Measurements from ENCODE around the gene C17orf75.
"Not testable (repeated sequence)": the region's sequence is repeated elsewhere in the genome, so short reads cannot be mapped to it uniquely, and the experiment has no call there.

Gene C17orf75, protein sequence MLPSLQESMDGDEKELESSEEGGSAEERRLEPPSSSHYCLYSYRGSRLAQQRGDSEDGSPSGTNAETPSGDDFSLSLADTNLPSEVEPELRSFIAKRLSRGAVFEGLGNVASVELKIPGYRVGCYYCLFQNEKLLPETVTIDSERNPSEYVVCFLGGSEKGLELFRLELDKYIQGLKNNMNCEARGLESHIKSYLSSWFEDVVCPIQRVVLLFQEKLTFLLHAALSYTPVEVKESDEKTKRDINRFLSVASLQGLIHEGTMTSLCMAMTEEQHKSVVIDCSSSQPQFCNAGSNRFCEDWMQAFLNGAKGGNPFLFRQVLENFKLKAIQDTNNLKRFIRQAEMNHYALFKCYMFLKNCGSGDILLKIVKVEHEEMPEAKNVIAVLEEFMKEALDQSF

DNA sequence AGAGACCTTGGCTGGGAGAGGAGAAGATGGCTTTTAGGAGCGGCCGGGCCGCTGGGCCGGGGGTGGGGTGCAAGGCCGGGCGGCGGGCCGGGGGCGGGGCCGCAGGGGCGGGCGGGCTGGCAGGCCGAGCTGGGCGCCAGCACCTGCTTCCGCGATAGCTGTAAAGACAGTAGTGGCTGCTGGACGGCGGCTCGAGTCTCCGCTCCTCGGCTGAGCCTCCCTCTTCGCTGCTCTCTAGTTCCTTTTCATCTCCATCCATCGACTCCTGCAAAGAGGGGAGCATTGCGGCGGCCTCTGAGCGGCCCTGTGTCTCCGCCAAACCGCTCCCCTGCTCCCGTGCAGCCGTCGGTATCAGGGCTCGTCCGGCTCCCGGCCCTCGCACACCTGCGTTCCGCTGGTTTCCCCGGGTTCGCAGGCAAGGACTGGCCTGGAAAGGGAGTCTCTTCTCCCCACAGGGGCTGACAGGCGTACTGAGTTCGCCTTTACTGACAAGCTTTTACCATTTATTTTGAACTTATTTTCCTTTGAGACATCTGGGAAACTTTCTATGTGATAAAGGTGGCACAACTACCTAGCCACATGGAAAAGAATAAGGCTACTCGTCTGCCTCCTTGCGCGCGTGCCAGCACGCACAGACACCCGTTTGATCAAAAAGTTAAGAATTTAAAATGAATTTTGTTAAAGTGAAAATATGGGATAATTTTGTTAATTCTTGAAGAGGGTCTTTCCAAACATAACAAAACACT is at the start of gene C17orf75:
Gene C17orf75, minus strand, starts transcription at position 317 of the 746 bp plus-strand sequence. Its CDS starts 34 bp downstream, at position 283.
- peak; percentile 66 to 78 (median 77) for DNase-seq (ENCODE audit: low read depth in 3 of 3)

DNA sequence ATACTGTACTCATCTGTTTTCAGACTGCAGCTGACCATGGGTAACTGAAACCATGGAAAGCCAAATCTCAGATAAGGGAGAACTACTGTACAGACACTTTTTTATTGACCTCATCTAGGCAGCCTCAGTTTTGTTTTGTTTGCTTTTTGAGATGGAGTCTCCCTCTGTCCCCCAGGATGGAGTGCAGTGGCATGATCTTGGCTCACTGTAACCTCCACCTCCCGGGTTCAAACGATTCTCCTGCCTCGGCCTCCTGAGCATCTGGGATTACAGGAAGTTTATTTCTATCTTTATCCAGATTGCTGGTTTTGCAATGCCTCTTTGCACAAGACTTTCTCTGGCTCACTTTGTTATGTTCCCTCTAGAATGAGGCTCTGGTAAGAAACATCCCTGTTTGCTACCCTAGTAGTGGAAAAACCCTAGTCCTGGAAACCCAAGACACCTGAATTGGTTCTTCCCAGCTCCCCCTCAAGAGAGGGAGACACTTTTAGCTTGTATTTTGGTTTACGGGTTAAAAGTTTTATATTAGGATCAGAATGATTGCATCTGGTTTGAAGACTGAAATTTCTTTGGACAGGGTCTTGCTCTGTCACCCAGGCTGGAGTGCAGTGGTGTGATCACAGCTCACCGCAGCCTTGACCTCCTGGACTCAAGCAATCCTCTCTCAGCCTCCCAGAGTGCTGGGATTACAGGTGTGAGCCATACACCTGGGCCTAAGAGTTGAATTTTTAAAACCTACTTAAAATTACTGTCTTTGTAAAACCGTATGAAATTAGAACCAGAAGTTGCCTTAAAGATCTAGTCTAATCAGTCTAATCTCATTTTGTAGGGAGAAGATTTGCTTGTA is 46.9 kb upstream of the C17orf75 start:
- DNase-seq (ENCODE audit: low read depth in 3 of 3) = no peak

DNA sequence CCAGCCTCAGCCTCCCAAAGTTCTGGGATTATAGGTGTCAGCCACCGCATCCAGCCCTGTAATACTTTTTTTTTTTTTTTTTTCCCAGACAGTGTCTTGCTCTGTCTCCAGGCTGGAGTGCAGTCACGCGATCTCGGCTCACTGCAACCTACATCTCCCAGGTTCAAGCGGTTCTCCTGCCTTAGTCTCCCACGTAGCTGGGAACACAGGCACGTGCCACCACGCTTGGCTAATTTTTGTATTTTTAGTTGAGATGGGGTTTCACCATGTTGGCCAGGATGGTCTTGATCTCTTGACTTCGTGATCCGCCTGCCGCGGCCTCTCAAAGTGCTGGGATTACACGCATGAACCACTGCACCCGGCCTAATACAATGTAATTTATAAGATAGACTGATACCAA is 46.2 kb upstream of the C17orf75 start:
- DNase-seq (ENCODE audit: low read depth in 3 of 3) = not testable (repeated sequence)

DNA sequence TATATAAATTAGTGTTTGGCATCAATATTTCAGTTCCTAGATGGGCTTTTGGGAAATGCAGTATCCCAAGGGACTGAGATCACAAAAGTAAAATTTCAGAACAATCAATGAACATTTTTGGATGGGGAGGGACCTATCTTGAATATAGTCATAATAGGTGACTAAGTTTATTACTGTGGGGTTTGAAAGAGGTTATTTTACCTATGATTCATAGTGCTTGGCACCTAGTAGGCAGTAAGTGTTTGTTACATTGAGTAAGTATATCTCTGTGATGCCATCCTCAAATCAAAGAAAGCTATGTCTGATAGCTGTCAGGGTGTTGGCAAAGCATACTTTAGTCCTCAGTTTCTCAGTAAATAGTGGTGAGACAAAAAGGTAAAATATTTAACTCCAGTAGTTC is 44.9 kb upstream of the C17orf75 start:
- no peak for DNase-seq (ENCODE audit: low read depth in 3 of 3)

DNA sequence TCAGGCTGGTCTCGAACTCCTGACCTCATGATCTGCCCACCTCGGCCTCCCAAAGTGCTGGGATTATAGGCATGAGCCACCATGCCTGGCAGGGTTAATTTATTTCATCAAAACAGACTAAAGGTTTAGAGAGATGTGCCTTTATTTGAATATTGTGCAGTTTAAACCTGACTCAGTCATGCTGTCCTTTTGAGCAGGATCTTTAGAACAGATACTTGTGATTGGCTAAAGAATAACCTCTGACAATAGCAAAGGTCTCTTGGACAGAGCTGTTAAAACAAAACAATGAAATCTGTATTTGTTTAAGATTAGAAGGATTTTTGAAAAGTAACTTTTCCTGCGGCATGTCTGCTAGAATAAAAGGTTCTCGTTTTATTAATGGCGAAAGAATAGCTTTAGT is 44.0 kb upstream of the C17orf75 start:
- DNase-seq (ENCODE audit: low read depth in 3 of 3) = no peak

DNA sequence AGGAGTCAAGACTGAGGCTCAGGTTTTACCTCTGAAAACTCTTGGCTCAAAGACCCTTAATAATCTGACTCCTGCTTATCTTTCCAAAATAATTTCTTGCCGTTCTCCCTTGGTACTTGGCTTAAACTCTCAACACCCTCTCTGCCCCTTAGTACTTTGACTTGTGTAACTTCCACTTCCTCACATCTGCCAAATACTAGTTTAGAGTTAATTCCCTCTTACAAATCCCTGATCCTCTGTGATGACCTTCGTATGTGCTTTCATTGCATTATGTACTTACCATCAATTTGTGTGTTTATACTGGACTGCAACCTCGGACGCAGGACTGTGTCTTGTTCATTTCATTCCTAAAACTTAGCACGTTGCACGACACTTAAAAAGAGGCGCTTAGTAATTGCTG is 43.1 kb upstream of the C17orf75 start:
- DNase-seq (ENCODE audit: low read depth in 3 of 3) = no peak

DNA sequence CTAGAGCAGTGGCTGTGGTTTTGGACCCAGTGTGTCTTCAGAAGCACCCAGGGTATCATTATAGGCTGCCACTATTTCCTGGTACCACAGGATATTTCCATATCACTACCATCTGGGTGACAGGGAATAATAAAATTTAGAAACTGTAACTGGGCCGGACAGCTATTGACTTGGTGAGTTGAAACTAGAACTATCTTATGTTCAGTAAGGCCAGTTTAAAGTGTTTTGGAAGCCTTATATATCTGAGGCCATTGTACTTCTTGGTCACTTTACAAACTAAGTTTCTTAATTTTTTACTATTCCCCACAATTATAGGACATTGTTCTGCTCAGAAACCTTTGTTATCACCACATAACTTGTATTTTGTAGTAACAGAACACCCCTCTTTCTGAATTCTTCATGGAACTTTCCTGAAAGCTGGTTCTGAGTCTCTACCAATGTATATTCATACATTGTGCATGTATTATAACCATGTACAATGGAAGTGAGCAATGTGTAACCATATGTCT is 42.0 kb upstream of the C17orf75 start:
- no peak for DNase-seq (ENCODE audit: low read depth in 3 of 3)

DNA sequence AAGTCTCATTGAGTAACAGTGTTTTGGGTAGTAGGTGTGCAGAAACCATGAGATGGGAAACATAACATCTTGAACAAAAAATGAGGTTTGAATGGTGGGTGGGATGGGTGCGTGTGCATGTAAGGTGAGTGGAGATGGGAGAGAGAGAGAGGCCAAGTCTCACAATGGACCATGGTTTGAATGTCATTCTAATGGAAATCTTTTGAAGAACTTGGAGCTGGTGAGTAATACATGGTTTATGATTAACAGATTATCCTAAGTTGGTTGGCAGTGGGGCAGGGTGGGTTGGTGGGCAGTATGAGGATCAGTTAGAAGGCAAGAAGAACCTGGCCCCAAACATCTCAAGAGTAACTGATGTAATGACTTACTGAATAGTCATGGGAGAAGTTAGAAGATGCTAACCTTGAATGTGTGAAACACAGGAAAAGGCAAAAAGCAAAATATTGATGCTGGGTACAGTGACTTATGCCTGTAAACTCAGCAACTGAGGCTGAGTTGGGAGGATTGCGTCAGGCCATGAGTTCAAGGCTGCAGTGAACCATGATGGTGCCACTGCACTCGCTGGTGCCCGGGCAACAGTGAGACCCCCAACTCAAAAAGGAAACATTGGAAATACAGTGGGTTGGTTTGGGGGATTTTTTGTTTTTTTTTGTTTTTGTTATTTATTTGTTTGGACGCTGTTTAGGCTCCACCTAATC is 40.7 kb upstream of the C17orf75 start:
- DNase-seq (ENCODE audit: low read depth in 3 of 3) = no peak

DNA sequence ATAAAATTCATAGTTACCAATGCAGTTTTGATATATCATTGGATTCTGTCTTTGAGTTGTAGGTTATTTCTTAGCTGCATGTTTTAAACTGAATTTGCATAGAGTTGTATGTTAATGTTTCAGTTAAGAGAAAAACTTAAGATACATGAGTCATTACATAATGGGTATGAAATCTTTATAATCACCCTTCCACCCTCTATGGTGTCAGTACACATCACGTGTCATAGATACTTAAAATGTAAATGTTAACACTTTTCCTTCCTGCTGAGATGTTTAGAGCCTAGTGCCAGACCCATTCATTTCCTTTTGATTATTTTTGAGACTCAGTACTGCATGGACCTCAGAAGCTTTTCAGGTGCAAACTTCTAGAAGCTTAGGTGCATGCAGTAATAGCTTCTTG is 28.5 kb upstream of the C17orf75 start:
- no peak for DNase-seq (ENCODE audit: low read depth in 3 of 3)

DNA sequence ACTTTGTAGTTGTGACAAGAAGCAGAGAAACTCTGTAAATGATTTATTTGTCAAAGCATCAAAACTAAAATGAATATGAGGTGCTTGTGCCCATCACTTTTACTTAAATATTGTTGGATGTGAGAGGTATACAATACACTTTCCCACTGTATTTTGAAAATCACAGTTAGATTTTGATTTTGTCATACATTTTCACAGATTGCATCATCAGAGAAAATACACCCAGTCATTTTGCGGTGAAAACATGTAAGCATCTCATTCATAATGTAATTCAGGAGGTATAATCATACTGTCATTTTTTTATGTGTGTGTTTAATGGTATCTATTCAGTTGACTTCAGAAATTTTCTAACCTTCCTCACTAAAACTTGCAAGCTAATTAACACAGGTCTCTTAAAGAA is 19.3 kb upstream of the C17orf75 start:
- DNase-seq (ENCODE audit: low read depth in 3 of 3) = no peak

DNA sequence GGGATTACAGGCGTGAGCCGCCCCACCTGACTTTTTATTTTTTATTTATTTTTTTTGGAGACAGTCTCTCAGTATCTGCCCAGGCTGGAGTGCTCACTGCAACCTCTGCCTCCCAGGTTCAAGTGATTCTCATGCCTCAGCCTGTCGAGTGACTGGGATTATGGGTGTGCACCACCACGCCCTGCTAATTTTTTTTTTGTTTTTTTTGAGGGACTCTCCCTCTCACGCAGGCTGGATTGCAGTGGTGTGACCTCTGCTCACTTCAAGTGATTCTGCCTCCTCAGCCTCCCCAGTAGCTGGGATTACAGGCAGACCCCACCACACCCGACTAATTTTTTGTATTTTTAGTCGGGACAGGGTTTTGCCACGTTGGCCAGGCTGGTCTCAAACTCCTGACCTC is 15.6 kb upstream of the C17orf75 start:
- no peak for DNase-seq (ENCODE audit: low read depth in 3 of 3)

DNA sequence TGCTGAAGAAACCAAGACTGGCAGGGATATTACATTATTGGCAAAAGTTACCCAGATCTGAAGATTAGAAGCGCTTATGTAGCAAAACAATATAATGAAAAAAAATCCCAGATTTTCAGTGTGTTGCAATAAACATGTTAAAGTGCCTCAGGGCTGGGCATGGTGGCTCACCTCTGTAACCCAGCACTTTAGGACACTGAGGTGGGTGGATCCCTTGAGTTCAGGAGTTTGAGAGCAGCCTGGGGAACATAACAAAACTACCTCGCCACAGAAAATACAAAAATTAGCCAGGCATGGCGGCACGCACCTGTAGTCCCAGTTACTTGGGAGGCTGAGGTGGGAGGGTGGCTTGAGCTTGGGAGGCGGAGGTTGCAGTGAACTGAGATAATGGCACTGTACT is 14.8 kb upstream of the C17orf75 start:
- no peak for DNase-seq (ENCODE audit: low read depth in 3 of 3)

DNA sequence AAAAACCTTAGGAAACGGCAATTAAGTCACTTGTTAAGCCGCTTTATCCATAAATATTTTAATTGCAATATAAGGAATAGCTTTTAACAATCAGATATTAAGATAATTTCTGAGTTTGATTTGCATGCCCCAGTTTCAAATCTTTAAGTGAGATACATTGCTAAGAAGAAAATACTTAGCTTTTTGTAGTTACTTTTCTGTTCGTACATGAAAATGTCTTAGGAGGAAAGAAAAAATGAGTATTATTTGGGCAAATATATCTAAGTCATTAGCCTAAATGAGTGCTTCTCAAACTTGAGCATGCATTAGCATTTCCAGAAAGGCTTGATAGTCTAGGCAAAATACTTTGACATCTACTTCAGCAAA is 14.4 kb upstream of the C17orf75 start:
- DNase-seq (ENCODE audit: low read depth in 3 of 3) = no peak

DNA sequence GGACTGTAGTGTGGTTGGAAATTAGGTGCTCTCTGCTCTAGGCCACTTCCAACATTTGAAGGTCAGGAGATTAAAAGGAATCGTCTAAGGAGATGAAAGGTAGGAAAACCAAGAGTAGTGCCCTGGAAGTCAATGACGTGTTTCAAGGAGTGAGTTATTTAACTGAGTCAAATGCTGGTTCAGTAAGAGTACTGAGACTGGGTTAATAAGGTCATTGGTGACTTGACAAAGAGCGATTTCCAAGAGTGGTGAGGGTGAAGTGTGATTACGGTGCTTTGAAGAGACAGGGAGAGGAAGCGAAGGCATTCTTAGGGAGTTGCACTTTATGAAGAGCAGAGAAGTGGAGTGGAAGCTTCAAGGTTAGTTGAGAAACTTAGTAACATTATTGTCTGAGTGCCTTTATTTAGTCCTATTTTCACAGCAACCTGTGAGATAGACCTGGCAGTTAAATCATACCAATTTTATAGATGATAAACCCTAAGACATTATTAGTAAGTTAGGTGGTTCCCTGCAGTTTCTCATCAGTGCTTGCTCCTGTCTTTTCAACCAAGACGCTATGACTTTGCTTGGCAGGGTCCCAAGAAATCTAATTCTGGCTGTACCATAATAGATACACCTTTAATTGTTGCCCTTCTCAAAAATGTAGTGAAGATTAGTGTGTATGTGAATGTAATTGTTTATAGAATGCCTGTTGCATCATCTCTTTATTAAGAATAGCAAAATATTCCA is 13.8 kb upstream of the C17orf75 start:
- no peak for DNase-seq (ENCODE audit: low read depth in 3 of 3)

DNA sequence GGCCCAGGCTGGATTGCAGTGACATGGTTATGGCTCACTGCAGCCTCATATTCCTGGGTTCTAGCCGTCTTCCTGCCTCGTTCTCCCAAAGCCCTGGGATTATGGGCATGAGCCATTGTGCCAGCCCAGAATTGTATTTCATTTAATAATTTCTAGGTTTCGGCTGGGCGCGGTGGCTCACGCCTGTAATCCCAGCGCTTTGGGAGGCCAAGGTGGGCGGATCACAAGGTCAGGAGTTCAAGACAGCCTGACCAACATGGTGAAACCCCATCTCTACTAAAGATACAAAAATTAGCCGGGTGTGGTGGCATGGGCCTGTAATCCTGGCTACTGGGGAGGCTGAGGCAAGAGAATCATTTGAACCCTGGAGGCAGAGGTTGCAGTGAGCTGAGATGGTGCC is 10.8 kb upstream of the C17orf75 start:
- DNase-seq (ENCODE audit: low read depth in 3 of 3) = not testable (repeated sequence)

DNA sequence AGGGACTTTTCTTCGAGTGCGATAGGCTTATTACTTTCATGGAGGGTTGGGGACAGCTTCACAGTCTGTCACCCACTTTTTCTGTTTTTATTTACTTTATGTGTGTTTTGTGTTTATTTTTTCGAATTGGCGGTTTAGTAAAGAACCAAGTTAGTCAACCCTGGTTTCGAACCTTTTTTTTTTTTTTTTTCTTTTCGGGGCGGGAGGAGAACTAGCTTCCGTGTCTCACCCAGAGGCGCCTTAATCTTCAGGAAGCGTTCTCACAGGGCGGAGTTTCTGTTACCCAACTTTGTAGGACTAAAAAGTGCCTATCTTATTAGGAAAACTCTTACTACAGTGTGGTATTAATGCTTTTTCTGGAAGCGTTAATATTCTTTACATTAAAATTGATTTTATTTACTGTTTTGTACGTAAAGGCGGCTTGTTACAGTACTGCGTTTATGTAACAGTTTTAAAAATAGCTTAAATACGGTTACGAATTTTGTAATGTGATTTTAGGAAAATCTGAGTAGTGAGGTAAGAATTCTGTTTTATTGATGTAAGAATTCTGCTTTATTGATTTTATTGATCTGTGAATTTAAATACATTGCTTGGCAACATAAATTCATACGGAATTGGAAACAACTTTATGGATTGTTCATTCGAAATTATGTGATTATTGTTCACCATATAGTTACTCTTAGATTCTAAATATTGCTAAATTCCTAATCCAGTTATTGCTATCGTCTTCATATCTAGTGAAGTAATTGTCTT is 8.9 kb upstream of the C17orf75 start:
- DNase-seq (ENCODE audit: low read depth in 3 of 3) = peak in 1 of 3 donors; percentile 20

DNA sequence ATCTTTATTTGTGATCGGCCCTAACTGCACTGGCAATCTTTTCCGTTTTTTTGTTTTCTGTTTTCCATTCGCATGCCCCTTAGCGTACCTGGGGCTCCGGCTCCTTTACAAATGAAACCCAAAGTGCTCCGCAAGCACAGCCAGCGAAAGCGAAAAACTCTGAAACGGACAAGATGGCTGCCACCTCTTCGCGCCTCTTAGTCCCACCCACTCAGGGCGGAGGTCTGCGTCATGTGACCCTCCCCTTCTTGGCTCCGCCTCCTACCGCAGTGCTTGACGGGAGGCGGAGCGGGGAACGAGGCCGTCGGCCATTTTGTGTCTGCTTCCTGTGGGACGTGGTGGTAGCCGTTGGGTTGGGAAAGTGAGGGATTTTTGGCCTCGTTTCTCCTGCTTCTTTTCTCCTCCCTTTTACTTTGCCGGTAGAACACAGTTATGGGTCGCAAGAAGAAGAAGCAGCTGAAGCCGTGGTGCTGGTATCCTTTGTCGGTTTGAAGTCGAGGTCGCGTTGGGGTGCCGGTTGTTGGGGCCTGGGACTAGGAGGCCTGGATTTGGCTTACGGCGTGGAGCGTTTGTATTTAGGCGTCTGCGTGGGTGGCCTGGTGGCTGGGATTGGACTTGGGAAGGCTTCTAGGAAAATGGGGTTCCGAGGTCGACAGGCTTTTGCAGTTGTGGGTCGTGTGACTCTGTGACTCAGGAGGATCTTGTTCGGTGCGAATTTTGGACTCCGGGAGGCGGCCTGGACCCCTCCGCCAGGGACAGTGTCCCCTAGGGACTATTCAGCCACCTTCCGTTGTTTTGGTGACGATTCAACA is 8.1 kb upstream of the C17orf75 start, which contains the start of gene ZNF207:
Gene ZNF207, plus strand, starts transcription at position 304 of the 812 bp plus-strand sequence. Its CDS starts 129 bp downstream, at position 433.
- peak; percentile 90 to 95 (median 91) for DNase-seq (ENCODE audit: low read depth in 3 of 3)

DNA sequence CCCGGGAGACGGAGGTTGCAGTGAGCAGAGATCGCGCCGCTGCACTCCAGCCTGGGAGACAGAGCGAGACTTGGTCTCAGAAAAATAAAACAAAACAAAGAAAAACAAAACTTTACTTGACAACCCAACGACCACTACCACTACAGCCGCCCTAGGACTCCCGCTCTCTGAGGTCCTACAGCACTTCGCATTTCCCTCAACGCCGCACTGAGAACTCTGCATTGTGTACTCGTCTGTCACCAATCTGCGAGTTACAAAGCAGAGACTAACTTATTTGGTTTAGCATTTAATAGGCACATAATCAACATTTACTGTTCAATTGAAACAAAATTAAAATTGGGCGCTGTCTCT is 7.5 kb upstream of the C17orf75 start:
- DNase-seq (ENCODE audit: low read depth in 3 of 3) = peak in 1 of 3 donors; percentile 9

DNA sequence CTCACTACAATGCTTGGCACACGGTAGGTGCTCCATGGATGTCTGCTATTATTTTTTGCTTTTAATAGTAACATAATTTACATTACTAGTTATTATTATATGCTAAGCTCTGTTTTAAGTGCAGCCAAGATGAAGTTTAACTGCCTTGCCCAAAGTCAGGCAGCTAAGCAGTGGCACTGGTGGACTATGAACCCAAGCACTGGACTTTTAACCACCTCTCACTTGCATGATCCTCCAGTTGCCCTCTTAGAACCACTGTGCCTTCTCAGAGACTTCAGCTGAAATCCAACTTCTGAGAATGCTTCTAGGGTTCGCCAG is 6.5 kb upstream of the C17orf75 start:
- DNase-seq (ENCODE audit: low read depth in 3 of 3) = no peak

Data from stimulated activated CD4-positive, alpha-beta T cell treated with anti-CD3 and anti-CD28 coated beads, TNF-alpha, amount 100 ng/mL, for 48 hours (primary cell).